Right lobe of liver (tissue), 4 donors: ENCODE data around the gene ZBTB7C.

Experiments
- CTCF ChIP-seq, 4 donors: fragments of 200-600 bp in 3 of 4; fragments of 450-650 bp in 1 of 4; IDR thresholded peaks; one replicate each; pipeline versions ENCODE4 v1.5.1 to v1.8.0; 2016 to 2022; ENCODE audit warnings: antibody characterized with exemption in 4 of 4, mild to moderate bottlenecking in 2 of 4
- POLR2A ChIP-seq: fragments of 450-650 bp; IDR thresholded peaks from one replicate; pipeline ENCODE4 v1.6.1; 2017; ENCODE audit warnings: antibody characterized with exemption, mild to moderate bottlenecking
- donor health status: DM: no; HTN: no; CAD: no.
- donor health status: DM: no; HTN: no; CAD: no.
- donor health status: DM: no; HTN: yes; CAD: no.

- TF ChIP-seq CTCF (IDR thresholded peaks at IDR 0.05) (no peak), POLR2A (no peak)
Measured at GRCh38 chr18:48396561-48396960, 12.6 kb downstream of the ZBTB7C start.
